Gastroesophageal sphincter (tissue), 4 donors: ENCODE results near the gene CHKA. TPM values are rescaled to one million over a fixed set of nuclear protein-coding genes. Genes with fewer than 3 reads are reported as not detected.

Experiments
- ATAC-seq: fragments of 150-250 bp; one replicate; pipeline ENCODE4 v1.9.1; 2016; ENCODE audit warnings: mild to moderate bottlenecking, moderate library complexity
- H3K27ac ChIP-seq, 4 donors: fragments of 200-600 bp; sonication (generic) in 3 of 4; 1 replicate in 3 of 4; 2 replicates in 1 of 4; pipeline ENCODE4 v1.5.1; 2016 to 2019
- H3K27me3 ChIP-seq: fragments of 200-600 bp; sonication (generic); one replicate; pipeline ENCODE4 v1.5.1; 2019
- H3K36me3 ChIP-seq, 2 donors: fragments of 200-600 bp; sonication (generic); one replicate each; pipeline ENCODE4 v1.5.1; 2019; ENCODE audit warnings: control low read depth in 1 of 2
- H3K4me1 ChIP-seq, 3 donors: fragments of 200-600 bp; sonication (generic); 1 replicate in 2 of 3; 2 replicates in 1 of 3; pipeline ENCODE4 v1.5.1; 2016 to 2019; ENCODE audit warnings: control low read depth in 2 of 3
- H3K4me3 ChIP-seq, 2 donors: fragments of 200-600 bp; sonication (generic); one replicate each; pipeline ENCODE4 v1.5.1; 2019; ENCODE audit warnings: mild to moderate bottlenecking in 1 of 2, moderate library complexity in 1 of 2
- H3K9me3 ChIP-seq, 3 donors: fragments of 200-600 bp; sonication (generic); one replicate each; pipeline ENCODE4 v1.5.1; 2017 to 2019; ENCODE audit warnings: control low read depth in 2 of 3
- CTCF ChIP-seq, 4 experiments: fragments of 200-600 bp in 2 of 4; fragments of 450-650 bp in 2 of 4; sonication (generic) in 1 of 4; IDR thresholded peaks; one replicate each; pipeline ENCODE4 v1.5.1; 2017 to 2019; ENCODE audit warnings: antibody characterized with exemption in 4 of 4, mild to moderate bottlenecking in 2 of 4, moderate library complexity in 2 of 4
- EP300 ChIP-seq: sonication (generic); formaldehyde crosslinking; IDR thresholded peaks from one replicate; pipeline ENCODE4 v1.6.1; 2017; ENCODE audit warnings: antibody characterized with exemption, mild to moderate bottlenecking
- POLR2A ChIP-seq, 2 donors: fragments of 450-650 bp; IDR thresholded peaks; one replicate each; pipeline ENCODE4 v1.6.1; 2017; ENCODE audit warnings: antibody characterized with exemption in 2 of 2, mild to moderate bottlenecking in 2 of 2, moderate library complexity in 1 of 2
- POLR2AphosphoS5 ChIP-seq: sonication (generic); formaldehyde crosslinking; IDR thresholded peaks from one replicate; pipeline ENCODE4 v1.6.1; 2017; ENCODE audit warnings: antibody characterized with exemption
- WGBS, 2 donors: methylation state at CpG; one replicate each; pipeline ENCODE4 v1.1.5; 2018; ENCODE audit warnings: low coverage in 1 of 2; 5-methylcytosine and 5-hydroxymethylcytosine counted together
- total RNA-seq, 4 donors: library from RNA; depleted of rRNA; stranded (reverse); fragments of >200 nt; gene quantifications; one replicate each; pipeline ENCODE4 v1.1.0, GENCODE V29; 2016

CHKA gene
- total RNA-seq, 4 donors from 2014 or later, result 11.1 to 66.1 (median 33.9) TPM

- peak overlapping the region in 3 of 4 donors; percentile 84 to 87 (median 87) for H3K27ac ChIP-seq
- peaks cover 0 to 59% (median 12%) of the 10 kb centered on the region in 3 donors for H3K4me1 ChIP-seq
- H3K27me3 ChIP-seq, result no peaks in the 10 kb centered on the region
- no peaks in the 10 kb centered on the region for H3K9me3 ChIP-seq
- H3K4me3 ChIP-seq, result no peak overlapping the region
- no peaks in the 10 kb centered on the region for H3K36me3 ChIP-seq
- TF ChIP-seq POLR2A (IDR thresholded peaks at IDR 0.05), result peak in 1 of 2 donors; percentile 8
- TF ChIP-seq CTCF (IDR thresholded peaks at IDR 0.05), result no peak
- ATAC-seq, result no peak
- 40 to 60% methylated on average over 2 to 3 of the region's 27 CpGs for WGBS, 2 donors
Observed at GRCh38 chr11:68008381-68009337, 112.5 kb downstream of the CHKA start.

- Histone ChIP-seq H3K36me3 (no peaks in the 10 kb centered on the region), H3K4me1 (peaks cover 0 to 59% (median 12%) of the 10 kb centered on the region in 3 donors), H3K4me3 (no peak overlapping the region), H3K27ac (peak overlapping the region in 1 of 4 donors; percentile 87), H3K27me3 (no peaks in the 10 kb centered on the region), H3K9me3 (no peaks in the 10 kb centered on the region)
- no peak for TF ChIP-seq EP300
- no peak for TF ChIP-seq POLR2AphosphoS5
- TF ChIP-seq POLR2A (IDR thresholded peaks at IDR 0.05), result no peak
- TF ChIP-seq CTCF (IDR thresholded peaks at IDR 0.05), result no peak
- WGBS, 2 donors, result 88% methylated on average over 5 of the region's 16 CpGs; no CpG with 5 or more reads in 1 of the 2 donors
- ATAC-seq, result no peak
Observed at GRCh38 chr11:68007498-68008380, 113.4 kb downstream of the CHKA start.

- no peak for ATAC-seq
- TF ChIP-seq POLR2AphosphoS5, result no peak
- TF ChIP-seq EP300, result no peak
- no peak for TF ChIP-seq POLR2A (IDR thresholded peaks at IDR 0.05)
- TF ChIP-seq CTCF (IDR thresholded peaks at IDR 0.05), result no peak
- Histone ChIP-seq H3K36me3 (no peaks in the 10 kb centered on the region), H3K27me3 (no peaks in the 10 kb centered on the region), H3K27ac (no peak overlapping the region), H3K9me3 (no peaks in the 10 kb centered on the region), H3K4me3 (no peak overlapping the region), H3K4me1 (peaks cover 0 to 54% (median 12%) of the 10 kb centered on the region in 3 donors)
- WGBS, 2 donors, result no CpG with 5 or more reads among the region's 7 CpGs
Observed at GRCh38 chr11:68006606-68007166, 114.5 kb downstream of the CHKA start.

- peaks cover 0 to 34% (median 2%) of the 10 kb centered on the region in 3 donors for H3K4me1 ChIP-seq
- H3K36me3 ChIP-seq, result no peaks in the 10 kb centered on the region
- H3K9me3 ChIP-seq, result no peaks in the 10 kb centered on the region
- 68 to 81% methylated on average over 5 to 7 of the region's 14 CpGs for WGBS, 2 donors
- ATAC-seq, result no peak
- peak overlapping the region in 2 of 4 donors; percentile 23 to 80 for H3K27ac ChIP-seq
- H3K27me3 ChIP-seq, result no peaks in the 10 kb centered on the region
- H3K4me3 ChIP-seq, result peak overlapping the region in 1 of 2 donors; percentile 91
- TF ChIP-seq POLR2A (IDR thresholded peaks at IDR 0.05) (no peak), POLR2AphosphoS5 (no peak), CTCF (IDR thresholded peaks at IDR 0.05) (no peak), EP300 (no peak)
Observed at GRCh38 chr11:68004551-68005335, 116.4 kb downstream of the CHKA start.
